ENCODE measurements around the gene OXNAD1.

The OXNAD1 gene

DNA sequence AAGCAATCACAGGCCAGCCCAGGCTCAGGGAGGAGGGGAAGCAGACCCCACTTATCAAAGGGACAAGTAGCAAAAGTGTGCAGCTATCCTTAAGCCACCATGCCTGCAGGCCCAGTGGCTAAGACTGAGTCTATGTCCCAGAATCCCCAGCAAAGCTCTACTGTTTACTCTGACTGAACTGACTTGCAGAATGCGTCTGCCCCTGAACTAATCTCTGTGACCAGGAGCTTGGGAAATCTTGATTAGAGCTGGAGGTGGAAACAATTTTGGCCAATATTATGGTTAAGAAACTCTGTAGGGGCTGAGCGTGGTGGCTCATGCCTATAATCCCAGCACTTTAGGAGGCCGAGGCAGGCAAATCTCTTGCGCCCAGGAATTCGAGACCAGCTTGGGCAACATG lies 22.8 kb upstream of the OXNAD1 start:
- Histone ChIP-seq H3K4me3 (no peak overlapping the region), H3K4me1 (peaks cover 7 to 41% (median 16%) of the 10 kb centered on the region in 10 experiments; a peak in 15 of 20 replicates), H3K36me3 (no peaks in the 10 kb centered on the region), H3K9me3 (replicated peaks in 1 of 11) (no peaks in the 10 kb centered on the region), H3K4me2 (no peak overlapping the region), H3K9ac (no peak overlapping the region), H3K27me3 (no peaks in the 10 kb centered on the region), H3K27ac (no peak overlapping the region), H4K20me1 (no peaks in the 10 kb centered on the region)
- TF ChIP-seq Cebpa-rat (IDR thresholded peaks at IDR 0.05), result no peak

GRCh38 chr3:16243706-16244490 lies 21.1 kb upstream of the OXNAD1 start:
- TF ChIP-seq Cebpa-rat (IDR thresholded peaks at IDR 0.05), result no peak
- Histone ChIP-seq H3K9ac (no peak overlapping the region), H3K4me1 (peaks cover 7 to 38% (median 18%) of the 10 kb centered on the region in 10 experiments; a peak in 15 of 20 replicates), H3K9me3 (replicated peaks in 1 of 11) (no peaks in the 10 kb centered on the region), H3K27ac (no peak overlapping the region), H3K4me2 (peak overlapping the region in 10 of 11 experiments; percentile 2 to 48 (median 20); a peak in 12 of 22 replicates), H3K27me3 (no peaks in the 10 kb centered on the region), H3K36me3 (no peaks in the 10 kb centered on the region), H3K4me3 (no peak overlapping the region), H4K20me1 (no peaks in the 10 kb centered on the region)

- H3K4me1 ChIP-seq, result peaks cover 7 to 21% (median 12%) of the 10 kb centered on the region in 10 experiments; a peak in 15 of 20 replicates
- no peaks in the 10 kb centered on the region for H3K36me3 ChIP-seq
These were observed 19.4 kb upstream of the OXNAD1 start for GRCh38 chr3:16245609-16246008.

GRCh38 chr3:16247282-16248061 lies 17.5 kb upstream of the OXNAD1 start:
- no peak overlapping the region for H3K27ac ChIP-seq
- H3K4me2 ChIP-seq, result 0 out of 22 replicates have a peak overlapping the region, but pooled peaks of 2 of the 11 experiments have one; percentile 17 to 18
- peak overlapping the region in 1 of 11 experiments; percentile 1; a peak in 2 of 22 replicates for H3K9ac ChIP-seq
- no peaks in the 10 kb centered on the region for H3K27me3 ChIP-seq
- H4K20me1 ChIP-seq, result no peaks in the 10 kb centered on the region
- no peak overlapping the region for H3K4me3 ChIP-seq
- peaks cover 6 to 18% (median 10%) of the 10 kb centered on the region in 10 experiments; a peak in 15 of 20 replicates for H3K4me1 ChIP-seq
- no peaks in the 10 kb centered on the region for H3K9me3 ChIP-seq (replicated peaks in 1 of 11)
- TF ChIP-seq Cebpa-rat (IDR thresholded peaks at IDR 0.05), result no peak
- no peaks in the 10 kb centered on the region for H3K36me3 ChIP-seq

More at GRCh38 chr3:16245609-16246008, 19.4 kb upstream of the OXNAD1 start:
- H3K27ac ChIP-seq, result no peak overlapping the region
- no peak for TF ChIP-seq Cebpa-rat (IDR thresholded peaks at IDR 0.05)
- no peak overlapping the region for H3K9ac ChIP-seq
- H4K20me1 ChIP-seq, result no peaks in the 10 kb centered on the region
- no peaks in the 10 kb centered on the region for H3K27me3 ChIP-seq
- no peak overlapping the region for H3K4me2 ChIP-seq
- no peak overlapping the region for H3K4me3 ChIP-seq
- no peaks in the 10 kb centered on the region for H3K9me3 ChIP-seq (replicated peaks in 1 of 11)

DNA sequence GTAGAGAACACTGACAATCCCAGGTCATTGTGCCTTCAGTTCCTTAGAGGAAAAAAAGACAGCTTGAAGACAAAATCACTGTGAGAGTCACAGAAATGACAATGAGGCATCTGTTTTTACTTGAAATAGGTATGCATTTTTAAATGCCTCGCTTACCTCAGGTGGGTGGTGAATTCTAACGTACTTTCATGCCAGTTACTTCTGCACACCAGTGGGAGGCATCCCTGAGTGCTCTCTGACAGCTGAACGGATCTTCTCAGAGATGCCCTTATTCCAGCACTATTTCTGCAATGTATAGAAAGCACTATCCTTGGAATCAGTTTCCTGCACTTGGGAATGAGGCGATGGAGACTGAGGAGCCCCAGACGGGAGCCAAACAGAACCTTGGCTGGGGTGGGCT lies 16.5 kb upstream of the OXNAD1 start:
- H3K9me3 ChIP-seq (replicated peaks in 1 of 11), result no peaks in the 10 kb centered on the region
- H3K27ac ChIP-seq, result no peak overlapping the region
- H4K20me1 ChIP-seq, result no peaks in the 10 kb centered on the region
- no peaks in the 10 kb centered on the region for H3K36me3 ChIP-seq
- no peak overlapping the region for H3K4me2 ChIP-seq
- peaks cover 6 to 18% (median 9%) of the 10 kb centered on the region in 10 experiments; a peak in 15 of 20 replicates for H3K4me1 ChIP-seq
- no peak overlapping the region for H3K4me3 ChIP-seq
- H3K9ac ChIP-seq, result no peak overlapping the region
- no peaks in the 10 kb centered on the region for H3K27me3 ChIP-seq
- TF ChIP-seq Cebpa-rat (IDR thresholded peaks at IDR 0.05), result no peak

DNA sequence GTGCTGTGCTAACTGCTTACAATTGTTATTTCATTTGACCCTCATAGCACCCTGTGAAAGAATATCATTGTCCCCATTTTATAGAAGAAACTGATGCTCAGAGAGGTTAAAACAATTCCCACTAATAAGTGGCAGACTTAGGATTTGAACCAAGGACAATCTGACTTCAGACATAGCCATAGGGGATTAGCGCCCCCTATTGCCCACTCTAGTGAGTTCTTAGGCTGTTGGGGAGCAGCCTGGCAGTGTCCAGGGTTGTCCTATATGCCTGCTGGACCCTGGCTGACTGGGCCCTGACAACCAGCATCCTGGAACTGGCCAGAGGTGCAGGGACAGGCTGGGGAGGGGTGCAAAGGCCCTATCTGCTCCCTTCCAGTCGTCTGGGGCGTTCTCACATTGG lies 15.7 kb upstream of the OXNAD1 start:
- no peak overlapping the region for H3K27ac ChIP-seq
- H3K36me3 ChIP-seq, result no peaks in the 10 kb centered on the region
- peaks cover 0 to 10% (median 1%) of the 10 kb centered on the region in 10 experiments; a peak in 11 of 20 replicates for H3K4me1 ChIP-seq

DNA sequence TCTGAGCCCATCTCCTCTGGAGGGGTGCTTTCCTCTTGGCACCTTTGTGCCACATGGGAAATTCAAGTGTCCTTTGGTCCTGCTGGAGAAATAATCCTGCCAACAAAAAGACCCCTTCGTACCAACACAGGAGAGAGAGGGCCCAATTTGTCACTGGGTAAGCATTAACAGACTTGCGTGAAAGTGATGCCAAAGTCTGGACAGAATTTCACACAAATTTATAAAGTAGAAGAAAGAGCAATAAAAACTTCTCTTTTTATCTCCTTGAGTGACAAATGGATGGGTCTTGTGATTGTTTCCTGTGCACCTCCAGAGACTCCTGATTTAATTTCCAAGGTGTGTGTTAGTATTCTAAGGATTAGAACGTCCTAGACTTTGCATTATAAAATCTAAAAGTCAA lies 15.1 kb upstream of the OXNAD1 start:
- H3K4me3 ChIP-seq, result no peak overlapping the region
- peaks cover 0 to 11% (median 0%) of the 10 kb centered on the region in 10 experiments; a peak in 3 of 20 replicates for H3K4me1 ChIP-seq
- TF ChIP-seq Cebpa-rat (IDR thresholded peaks at IDR 0.05), result no peak
- no peaks in the 10 kb centered on the region for H3K36me3 ChIP-seq
- H4K20me1 ChIP-seq, result no peaks in the 10 kb centered on the region
- H3K4me2 ChIP-seq, result no peak overlapping the region
- no peak overlapping the region for H3K9ac ChIP-seq
- no peaks in the 10 kb centered on the region for H3K27me3 ChIP-seq
- H3K9me3 ChIP-seq (replicated peaks in 1 of 11), result no peaks in the 10 kb centered on the region
- H3K27ac ChIP-seq, result no peak overlapping the region

More for the DNA sequence above, 15.7 kb upstream of the OXNAD1 start:
- Histone ChIP-seq H3K27me3 (no peaks in the 10 kb centered on the region), H3K9me3 (replicated peaks in 1 of 11) (no peaks in the 10 kb centered on the region), H3K4me3 (no peak overlapping the region), H3K9ac (no peak overlapping the region), H3K4me2 (no peak overlapping the region), H4K20me1 (no peaks in the 10 kb centered on the region)
- TF ChIP-seq Cebpa-rat (IDR thresholded peaks at IDR 0.05), result no peak

- no peaks in the 10 kb centered on the region for H3K9me3 ChIP-seq (replicated peaks in 1 of 11)
- peaks cover 0 to 3% (median 0%) of the 10 kb centered on the region in 11 experiments; a peak in 3 of 22 replicates for H3K36me3 ChIP-seq
- no peak overlapping the region for H3K9ac ChIP-seq
- no peak overlapping the region for H3K27ac ChIP-seq
- TF ChIP-seq Cebpa-rat (IDR thresholded peaks at IDR 0.05), result no peak
- no peaks in the 10 kb centered on the region for H3K27me3 ChIP-seq
- no peaks in the 10 kb centered on the region for H4K20me1 ChIP-seq
- no peak overlapping the region for H3K4me3 ChIP-seq
- no peak overlapping the region for H3K4me2 ChIP-seq
- H3K4me1 ChIP-seq, result peaks cover 0 to 9% (median 0%) of the 10 kb centered on the region in 10 experiments; a peak in 3 of 20 replicates
These were observed 13.5 kb upstream of the OXNAD1 start for GRCh38 chr3:16251316-16252085.

Data from BLaER1 treated with 17β-estradiol and CSF1 and Interleukin-3, amounts not matched to agents 10 nM and 100 nM (cell line).